Measurements from ENCODE around the gene EYA4. TPM values are rescaled to one million over a fixed set of nuclear protein-coding genes. Genes with fewer than 3 reads are reported as not detected.
"Not testable (repeated sequence)": the region's sequence is repeated elsewhere in the genome, so short reads cannot be mapped to it uniquely, and the experiment has no call there.

Gene EYA4
- polyA plus RNA-seq, 10 donors, result 14.5 to 33.0 (median 20.9) TPM

GRCh38 chr6:133397601-133398000 is 156.4 kb downstream of the EYA4 start:
- DNase-seq, result not testable (repeated sequence)

DNA sequence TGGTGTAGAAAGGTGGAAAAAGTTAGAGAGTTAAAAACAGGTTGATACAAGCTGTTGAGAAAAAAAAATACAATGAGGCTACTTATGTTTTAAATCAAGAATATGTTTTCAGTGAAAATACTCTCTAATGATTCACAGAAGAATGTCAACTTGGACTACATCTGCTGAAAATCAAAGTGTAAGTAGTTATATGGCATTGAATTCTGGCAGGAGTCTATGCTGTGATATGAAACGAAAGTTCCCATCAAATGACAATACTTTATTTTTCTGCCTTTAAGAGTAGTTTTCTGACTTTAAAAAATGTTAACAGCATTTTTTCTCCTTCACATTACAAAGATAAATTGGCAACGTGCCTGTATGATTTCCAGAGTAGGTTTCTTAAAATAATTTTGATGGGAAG is 158.3 kb downstream of the EYA4 start:
- DNase-seq, result peak in 1 of 3 donors; percentile 2

DNA sequence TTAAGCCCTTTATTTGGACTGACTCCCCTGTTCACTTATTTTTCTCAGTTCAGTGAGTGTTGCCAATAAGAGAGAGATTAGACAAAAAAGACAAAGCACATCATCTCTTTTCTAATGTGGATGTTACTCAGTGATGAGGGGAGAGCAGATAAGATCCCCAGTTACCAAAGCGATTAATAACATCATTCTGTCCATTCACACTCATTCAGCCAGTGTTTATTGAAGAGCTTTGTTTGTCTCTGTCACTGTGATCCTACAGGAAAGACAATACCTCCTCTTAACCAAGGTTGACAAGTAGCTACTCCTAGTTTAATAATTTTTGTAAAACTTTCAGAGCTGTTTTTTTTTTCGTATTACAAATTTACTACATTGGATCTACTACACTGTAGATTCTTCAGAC is 163.0 kb downstream of the EYA4 start:
- no peak for DNase-seq

DNA sequence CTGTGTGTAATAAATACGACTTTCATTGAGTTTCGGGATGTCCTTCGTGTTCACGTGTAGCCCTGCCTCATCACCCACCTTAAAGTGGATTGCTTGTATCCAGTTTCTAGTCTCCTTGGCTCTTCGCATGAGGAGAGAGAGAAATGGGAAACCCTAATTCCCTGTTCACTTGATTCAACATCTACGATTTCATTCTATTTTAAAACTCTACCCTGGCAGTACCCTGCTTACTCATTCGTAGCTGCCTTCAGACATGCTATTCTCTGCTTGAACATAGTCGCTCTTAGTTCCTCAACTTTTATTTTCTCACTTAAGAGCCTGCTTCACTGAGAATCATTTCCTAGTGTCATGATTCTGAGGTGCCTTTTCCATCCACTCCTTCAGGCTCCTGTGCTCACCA is 163.6 kb downstream of the EYA4 start:
- no peak for DNase-seq

GRCh38 chr6:133407320-133408100 is 166.4 kb downstream of the EYA4 start:
- no peak for DNase-seq

DNA sequence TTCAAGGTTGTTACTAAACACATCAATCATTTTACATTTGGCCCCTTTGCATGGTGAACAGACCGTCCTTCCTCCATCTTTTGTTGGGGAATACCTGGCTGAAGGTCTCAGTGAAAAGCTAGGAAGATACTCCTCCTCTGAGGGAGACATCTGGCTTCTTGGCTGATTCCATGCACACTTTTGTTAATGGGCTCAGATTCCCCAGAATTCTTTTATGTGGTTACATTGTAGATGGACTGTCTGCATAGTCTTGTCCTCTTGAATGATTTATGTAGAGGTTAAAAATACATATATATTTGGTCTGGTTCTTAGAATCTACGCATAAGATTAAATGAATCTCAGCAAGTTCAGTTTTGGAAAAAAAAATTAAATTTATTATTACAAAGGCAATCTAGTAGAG is 167.0 kb downstream of the EYA4 start:
- no peak for DNase-seq

GRCh38 chr6:133408543-133408942 is 167.4 kb downstream of the EYA4 start:
- no peak for DNase-seq

- no peak for DNase-seq
Measured at GRCh38 chr6:133410638-133411435, 169.7 kb downstream of the EYA4 start.

DNA sequence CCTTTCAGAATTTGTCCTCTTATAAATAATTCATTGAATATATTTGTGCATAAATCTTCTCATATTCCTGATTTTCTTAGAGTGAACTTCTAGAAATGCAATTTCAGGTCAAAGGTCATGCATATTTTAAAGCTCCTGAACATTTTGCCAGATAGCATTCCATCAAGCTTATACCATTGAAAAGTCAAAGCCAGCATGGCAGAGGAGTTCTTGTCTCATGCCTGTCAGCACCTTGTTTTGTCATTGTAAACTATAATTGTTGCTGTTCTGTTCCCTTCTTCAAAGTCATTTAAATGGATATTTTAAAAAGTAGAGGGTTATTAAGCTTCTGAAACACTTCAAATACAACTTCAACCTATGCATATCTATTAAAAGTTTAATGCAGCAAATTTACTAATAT is 170.6 kb downstream of the EYA4 start:
- no peak for DNase-seq

- DNase-seq, result no peak
Measured at GRCh38 chr6:133415262-133415661, 174.1 kb downstream of the EYA4 start.

DNA sequence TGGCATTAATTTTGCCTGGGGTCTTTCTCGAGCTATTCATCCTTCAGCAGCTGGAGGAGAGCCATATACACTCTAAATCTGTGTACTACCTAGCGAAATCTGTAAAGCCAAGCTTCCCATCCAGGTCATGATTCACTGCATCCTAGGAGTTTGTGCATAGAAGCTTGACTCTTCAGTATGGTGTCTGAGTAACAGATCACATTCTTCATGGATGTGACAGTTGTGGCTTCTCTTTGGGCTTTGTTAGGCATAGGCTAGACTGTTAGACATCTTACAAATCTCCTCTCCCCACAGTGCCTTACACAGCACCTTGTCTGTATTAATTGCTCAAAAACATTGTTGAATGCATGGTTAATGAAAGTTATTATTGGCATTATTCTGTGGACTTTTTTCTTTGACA is 177.0 kb downstream of the EYA4 start:
- no peak for DNase-seq

DNA sequence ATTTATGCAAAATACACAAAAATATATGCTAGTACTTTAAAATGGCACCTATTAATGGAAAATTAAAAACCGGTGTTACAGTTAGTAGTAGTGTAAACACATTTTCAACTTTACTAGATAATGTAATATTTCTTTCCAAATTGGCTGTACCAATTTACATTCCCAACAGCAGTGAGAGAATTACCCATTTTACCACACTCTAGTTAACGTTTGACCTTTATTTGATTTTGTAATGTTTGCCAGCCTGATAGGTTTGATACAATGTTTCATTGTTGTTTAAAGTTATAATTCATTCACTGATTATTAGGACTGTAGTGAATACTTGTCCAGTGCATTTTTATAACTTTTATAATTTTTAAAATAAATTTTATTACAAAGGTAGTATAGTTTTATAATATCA is 182.1 kb downstream of the EYA4 start:
- no peak for DNase-seq

DNA sequence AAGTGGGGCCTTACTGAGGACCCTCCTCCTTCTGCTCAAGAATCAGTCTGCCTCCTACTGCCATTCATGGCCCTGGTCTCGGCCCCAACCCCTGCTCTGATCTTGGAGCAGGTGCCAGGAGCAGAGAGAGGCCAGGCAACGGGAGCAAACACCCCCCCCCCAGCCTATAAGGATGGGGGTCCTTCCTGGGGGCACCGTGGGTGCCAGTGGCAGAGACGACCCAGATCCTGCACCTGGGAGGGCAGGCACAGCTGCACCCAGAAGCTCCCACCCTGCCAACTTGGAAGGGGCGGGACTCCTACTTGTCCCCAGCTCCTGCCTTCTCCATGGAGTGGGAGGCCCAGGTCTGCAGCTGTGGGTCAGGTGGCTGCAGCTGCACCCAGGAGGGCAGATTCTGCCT is 183.2 kb downstream of the EYA4 start:
- no peak for DNase-seq

- no peak for DNase-seq
Measured at GRCh38 chr6:133426038-133426437, 184.9 kb downstream of the EYA4 start.

DNA sequence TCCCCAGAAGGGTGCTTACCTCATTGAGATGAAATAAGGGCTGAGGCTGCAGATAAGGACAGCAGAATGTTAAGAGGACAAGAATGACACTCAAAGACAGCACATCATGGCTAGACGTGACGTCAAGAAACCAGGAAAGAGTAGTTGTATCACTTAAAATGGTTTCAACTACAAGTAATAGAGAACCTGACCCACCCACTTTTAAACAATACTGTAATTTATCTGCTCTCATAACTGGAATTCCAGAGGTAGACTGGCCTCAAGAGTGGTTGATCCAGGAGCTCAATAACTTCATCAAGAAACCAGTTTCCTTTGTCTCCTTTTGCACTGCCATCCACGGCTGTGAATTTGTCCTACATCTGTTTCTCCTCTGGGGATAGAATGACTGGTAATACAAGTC is 187.1 kb downstream of the EYA4 start:
- no peak for DNase-seq

DNA sequence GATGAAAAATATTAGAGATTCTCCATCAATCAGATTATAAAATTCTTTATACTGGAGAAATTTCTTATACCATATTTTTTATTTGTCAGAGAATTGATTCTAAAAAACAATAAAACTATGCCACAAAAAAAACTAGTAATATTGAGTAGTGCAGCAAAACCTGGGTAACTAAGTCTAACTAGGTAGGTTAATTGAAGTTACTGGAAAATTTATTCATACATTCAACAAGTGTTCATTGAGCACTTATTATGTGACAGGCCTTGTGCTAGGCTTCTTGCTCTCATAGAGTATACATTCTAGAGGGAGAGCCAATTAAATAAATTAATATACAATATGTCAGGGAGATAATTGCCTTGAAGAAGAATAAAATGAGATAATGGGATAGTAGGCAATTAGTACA is 189.4 kb downstream of the EYA4 start:
- no peak for DNase-seq

- no peak for DNase-seq
Measured at GRCh38 chr6:133431031-133431430, 189.9 kb downstream of the EYA4 start.

DNA sequence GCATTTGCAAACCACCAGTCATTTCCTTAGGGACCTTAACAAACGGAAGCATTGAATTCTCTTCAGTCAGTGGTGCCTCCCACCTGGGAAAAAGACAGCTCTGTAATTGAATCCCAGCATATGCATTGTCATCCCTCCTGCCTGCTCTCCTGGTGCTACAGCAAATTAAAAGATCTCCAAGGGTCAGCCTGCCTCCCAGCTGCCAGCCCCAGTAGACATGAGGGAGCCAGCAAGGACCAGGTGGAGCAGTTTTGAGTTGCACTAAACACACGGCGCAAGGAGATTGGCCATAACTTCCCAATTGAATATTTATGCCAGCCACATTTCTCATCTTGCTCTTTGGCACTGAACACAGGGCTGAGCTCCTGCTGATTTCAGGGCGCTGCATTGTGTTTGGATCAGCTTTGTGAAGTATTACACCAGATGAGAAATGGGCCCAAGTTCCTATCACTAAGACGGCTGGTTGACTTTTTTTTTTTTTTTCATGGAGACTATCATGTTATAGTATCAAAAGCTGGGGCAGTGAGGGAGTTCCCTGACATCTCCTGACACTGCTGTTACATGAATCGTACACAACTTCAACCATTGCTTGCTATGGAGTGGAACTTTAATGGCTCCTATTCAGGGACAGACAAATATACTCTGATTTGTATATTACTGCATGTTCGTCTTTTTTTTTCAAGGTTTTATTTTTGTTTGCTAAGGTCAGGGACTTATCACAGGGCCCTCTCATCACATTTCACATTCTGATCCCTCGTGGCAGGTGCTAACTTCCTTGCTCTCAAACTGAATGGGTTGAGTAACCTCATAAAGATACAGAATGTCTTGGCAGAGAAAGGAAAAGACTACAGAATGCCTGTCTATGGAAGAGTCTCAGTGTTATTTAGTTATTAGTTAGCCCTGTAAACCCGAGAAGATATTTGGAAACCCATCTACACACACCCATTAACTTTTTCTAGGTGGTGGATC is 191.1 kb downstream of the EYA4 start:
- peak; percentile 26 to 47 (median 35) for DNase-seq

GRCh38 chr6:133435065-133435728 is 194.0 kb downstream of the EYA4 start:
- no peak for DNase-seq

GRCh38 chr6:133436652-133437051 is 195.5 kb downstream of the EYA4 start:
- no peak for DNase-seq

GRCh38 chr6:133441491-133441890 is 200.3 kb downstream of the EYA4 start:
- DNase-seq, result no peak

DNA sequence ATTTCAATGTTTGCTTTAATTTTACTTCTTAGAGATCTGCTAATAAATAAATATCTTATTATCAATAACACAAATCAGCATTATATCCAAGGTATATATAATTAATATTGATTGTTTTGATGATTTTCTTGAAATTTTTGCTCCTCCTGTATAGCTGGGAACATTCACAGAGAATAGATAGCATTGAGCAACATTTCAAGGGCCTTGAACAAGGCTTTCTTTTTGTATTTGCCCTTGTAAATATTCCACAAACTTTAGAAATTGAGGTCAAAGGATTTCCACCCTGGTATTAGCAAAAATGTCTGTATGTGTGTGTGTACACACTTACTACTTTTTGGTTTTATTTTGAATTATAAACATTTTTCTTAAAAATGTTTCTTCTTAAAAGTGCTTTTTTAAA is 205.6 kb downstream of the EYA4 start:
- DNase-seq, result no peak

Measured in muscle of back (tissue), 11 donors.